ENCODE data around the gene ERP27.

Gene ERP27

GRCh38 chr12:14938301-14938700 lies at the start of gene ERP27:
Gene ERP27, minus strand, starts transcription at chr12:14938537. Its CDS starts 29 bp downstream, at chr12:14938508.
- DNase-seq (ENCODE audit: low read depth, low spot score) = no peak
- Histone ChIP-seq H3K4me1 (ENCODE audit: insufficient read depth, insufficient read length) (no peaks in the 10 kb centered on the region), H3K4me3 (ENCODE audit: insufficient read length, low read depth) (no peak within 1 kb of the TSS), H3K27me3 (ENCODE audit: insufficient read depth, insufficient read length) (no peaks in the 10 kb centered on the region), H3K36me3 (ENCODE audit: insufficient read depth, insufficient read length, low read length) (no peaks in the 10 kb centered on the region), H3K9ac (ENCODE audit: insufficient read length, low read depth) (no peak within 1 kb of the TSS), H3K9me3 (ENCODE audit: insufficient read depth, low read length) (no peaks in the 10 kb centered on the region)
- no peak for TF ChIP-seq YY1 (IDR thresholded peaks at IDR 0.05; ENCODE audit: insufficient read depth, insufficient read length)

GRCh38 chr12:14988035-14988434 lies 49.7 kb upstream of the ERP27 start:
- DNase-seq (ENCODE audit: low read depth, low spot score) = no peak

GRCh38 chr12:14986449-14986848 lies 48.1 kb upstream of the ERP27 start:
- H3K4me3 ChIP-seq (ENCODE audit: insufficient read length, low read depth) = no peak overlapping the region
- H3K27me3 ChIP-seq (ENCODE audit: insufficient read depth, insufficient read length) = no peaks in the 10 kb centered on the region
- DNase-seq (ENCODE audit: low read depth, low spot score) = no peak
- TF ChIP-seq ZNF274 (IDR thresholded peaks at IDR 0.05; ENCODE audit: low read depth, low read length) = no peak
- no peak for TF ChIP-seq YY1 (IDR thresholded peaks at IDR 0.05; ENCODE audit: insufficient read depth, insufficient read length)
- no peak for TF ChIP-seq SUZ12 (IDR thresholded peaks at IDR 0.05; ENCODE audit: extremely low read depth, insufficient read depth, insufficient read length)
- no peaks in the 10 kb centered on the region for H3K36me3 ChIP-seq (ENCODE audit: insufficient read depth, insufficient read length, low read length)
- H3K9ac ChIP-seq (ENCODE audit: insufficient read length, low read depth) = no peak overlapping the region
- no peaks in the 10 kb centered on the region for H3K9me3 ChIP-seq (ENCODE audit: insufficient read depth, low read length)
- H3K4me1 ChIP-seq (ENCODE audit: insufficient read depth, insufficient read length) = no peaks in the 10 kb centered on the region

More at GRCh38 chr12:14988035-14988434, 49.7 kb upstream of the ERP27 start:
- TF ChIP-seq ZNF274 (IDR thresholded peaks at IDR 0.05; ENCODE audit: low read depth, low read length) = no peak
- Histone ChIP-seq H3K27me3 (ENCODE audit: insufficient read depth, insufficient read length) (no peaks in the 10 kb centered on the region), H3K4me3 (ENCODE audit: insufficient read length, low read depth) (no peak overlapping the region), H3K9me3 (ENCODE audit: insufficient read depth, low read length) (no peaks in the 10 kb centered on the region), H3K9ac (ENCODE audit: insufficient read length, low read depth) (no peak overlapping the region), H3K4me1 (ENCODE audit: insufficient read depth, insufficient read length) (no peaks in the 10 kb centered on the region), H3K36me3 (ENCODE audit: insufficient read depth, insufficient read length, low read length) (no peaks in the 10 kb centered on the region)

- no peaks in the 10 kb centered on the region for H3K36me3 ChIP-seq (ENCODE audit: insufficient read depth, insufficient read length, low read length)
- no peaks in the 10 kb centered on the region for H3K9me3 ChIP-seq (ENCODE audit: insufficient read depth, low read length)
- TF ChIP-seq YY1 (IDR thresholded peaks at IDR 0.05; ENCODE audit: insufficient read depth, insufficient read length) (no peak), ZNF274 (IDR thresholded peaks at IDR 0.05; ENCODE audit: low read depth, low read length) (no peak), SUZ12 (IDR thresholded peaks at IDR 0.05; ENCODE audit: extremely low read depth, insufficient read depth, insufficient read length) (no peak)
- H3K9ac ChIP-seq (ENCODE audit: insufficient read length, low read depth) = no peak overlapping the region
- no peak for DNase-seq (ENCODE audit: low read depth, low spot score)
- H3K4me3 ChIP-seq (ENCODE audit: insufficient read length, low read depth) = no peak overlapping the region
- no peaks in the 10 kb centered on the region for H3K4me1 ChIP-seq (ENCODE audit: insufficient read depth, insufficient read length)
- H3K27me3 ChIP-seq (ENCODE audit: insufficient read depth, insufficient read length) = no peaks in the 10 kb centered on the region
Observed at GRCh38 chr12:14984766-14985285, 46.5 kb upstream of the ERP27 start.

- TF ChIP-seq SUZ12 (IDR thresholded peaks at IDR 0.05; ENCODE audit: extremely low read depth, insufficient read depth, insufficient read length) (no peak), ZNF274 (IDR thresholded peaks at IDR 0.05; ENCODE audit: low read depth, low read length) (no peak), YY1 (IDR thresholded peaks at IDR 0.05; ENCODE audit: insufficient read depth, insufficient read length) (no peak)
- DNase-seq (ENCODE audit: low read depth, low spot score) = no peak
- Histone ChIP-seq H3K4me3 (ENCODE audit: insufficient read length, low read depth) (no peak overlapping the region), H3K9ac (ENCODE audit: insufficient read length, low read depth) (no peak overlapping the region), H3K4me1 (ENCODE audit: insufficient read depth, insufficient read length) (no peaks in the 10 kb centered on the region), H3K9me3 (ENCODE audit: insufficient read depth, low read length) (no peaks in the 10 kb centered on the region), H3K27me3 (ENCODE audit: insufficient read depth, insufficient read length) (no peaks in the 10 kb centered on the region), H3K36me3 (ENCODE audit: insufficient read depth, insufficient read length, low read length) (no peaks in the 10 kb centered on the region)
Observed at GRCh38 chr12:14984036-14984435, 45.7 kb upstream of the ERP27 start.

- Histone ChIP-seq H3K9ac (ENCODE audit: insufficient read length, low read depth) (no peak overlapping the region), H3K9me3 (ENCODE audit: insufficient read depth, low read length) (no peaks in the 10 kb centered on the region), H3K36me3 (ENCODE audit: insufficient read depth, insufficient read length, low read length) (no peaks in the 10 kb centered on the region), H3K4me1 (ENCODE audit: insufficient read depth, insufficient read length) (no peaks in the 10 kb centered on the region), H3K27me3 (ENCODE audit: insufficient read depth, insufficient read length) (no peaks in the 10 kb centered on the region), H3K4me3 (ENCODE audit: insufficient read length, low read depth) (no peak overlapping the region)
- DNase-seq (ENCODE audit: low read depth, low spot score) = no peak
- TF ChIP-seq SUZ12 (IDR thresholded peaks at IDR 0.05; ENCODE audit: extremely low read depth, insufficient read depth, insufficient read length) (no peak), ZNF274 (IDR thresholded peaks at IDR 0.05; ENCODE audit: low read depth, low read length) (no peak), YY1 (IDR thresholded peaks at IDR 0.05; ENCODE audit: insufficient read depth, insufficient read length) (no peak)
Observed at GRCh38 chr12:14982991-14983390, 44.7 kb upstream of the ERP27 start.

GRCh38 chr12:14982562-14982961 lies 44.2 kb upstream of the ERP27 start:
- TF ChIP-seq ZNF274 (IDR thresholded peaks at IDR 0.05; ENCODE audit: low read depth, low read length) (no peak), SUZ12 (IDR thresholded peaks at IDR 0.05; ENCODE audit: extremely low read depth, insufficient read depth, insufficient read length) (no peak), YY1 (IDR thresholded peaks at IDR 0.05; ENCODE audit: insufficient read depth, insufficient read length) (no peak)
- Histone ChIP-seq H3K4me1 (ENCODE audit: insufficient read depth, insufficient read length) (no peaks in the 10 kb centered on the region), H3K9ac (ENCODE audit: insufficient read length, low read depth) (no peak overlapping the region), H3K27me3 (ENCODE audit: insufficient read depth, insufficient read length) (no peaks in the 10 kb centered on the region), H3K9me3 (ENCODE audit: insufficient read depth, low read length) (no peaks in the 10 kb centered on the region), H3K36me3 (ENCODE audit: insufficient read depth, insufficient read length, low read length) (no peaks in the 10 kb centered on the region), H3K4me3 (ENCODE audit: insufficient read length, low read depth) (no peak overlapping the region)
- DNase-seq (ENCODE audit: low read depth, low spot score) = no peak

- Histone ChIP-seq H3K27me3 (ENCODE audit: insufficient read depth, insufficient read length) (no peaks in the 10 kb centered on the region), H3K4me3 (ENCODE audit: insufficient read length, low read depth) (no peak overlapping the region), H3K9ac (ENCODE audit: insufficient read length, low read depth) (no peak overlapping the region), H3K4me1 (ENCODE audit: insufficient read depth, insufficient read length) (no peaks in the 10 kb centered on the region), H3K9me3 (ENCODE audit: insufficient read depth, low read length) (no peaks in the 10 kb centered on the region), H3K36me3 (ENCODE audit: insufficient read depth, insufficient read length, low read length) (no peaks in the 10 kb centered on the region)
- TF ChIP-seq SUZ12 (IDR thresholded peaks at IDR 0.05; ENCODE audit: extremely low read depth, insufficient read depth, insufficient read length) (no peak), YY1 (IDR thresholded peaks at IDR 0.05; ENCODE audit: insufficient read depth, insufficient read length) (no peak), ZNF274 (IDR thresholded peaks at IDR 0.05; ENCODE audit: low read depth, low read length) (no peak)
- no peak for DNase-seq (ENCODE audit: low read depth, low spot score)
Observed at GRCh38 chr12:14981049-14981448, 42.7 kb upstream of the ERP27 start.

All from NT2/D1 (cell line).